Measurements from ENCODE around the gene PPIL1. TPM values are rescaled to one million over a fixed set of nuclear protein-coding genes. Genes with fewer than 3 reads are reported as not detected.

PPIL1 gene
- total and polyA plus RNA-seq, 10 of the 15 experiments (the other 5 are each of a cell fraction or from before 2014, with no cell fraction given) = 39.5 to 95.8 (median 70.5) TPM

- no peak for FAIRE-seq
- no peaks in the 10 kb centered on the region for H3K9me3 ChIP-seq (replicated peaks; ENCODE audit: control insufficient read depth, insufficient read depth, low read length)
- peaks cover 0 to 9% of the 10 kb centered on the region in 2 experiments; a peak in 2 of 4 replicates for H3K27me3 ChIP-seq (replicated peaks in 1 of 2; ENCODE audit: control insufficient read depth in 2 of 2, insufficient read depth in 2 of 2, low read length in 1 of 2)
- POLR2A ChIA-PET = no interaction called here
- no peak overlapping the region for H2AFZ ChIP-seq (ENCODE audit: control insufficient read depth, low read depth, low read length)
- in situ Hi-C loops (cut with MboI) = no loop called here
- DNase-seq (ENCODE audit: low read depth, low spot score) = no peak
- RAD21 ChIA-PET (ENCODE audit: unreplicated experiment) = no interaction called here
- SMC1A ChIA-PET (ENCODE audit: uncharacterized antibody, unreplicated experiment) = no interaction called here
- H3K27ac ChIP-seq (ENCODE audit: control insufficient read depth, insufficient read depth) = no peak overlapping the region
- no peaks in the 10 kb centered on the region for H3K79me2 ChIP-seq (ENCODE audit: control insufficient read depth, insufficient read depth, low read length)
- CTCF ChIA-PET = interaction anchor here (0.7 to 2.1 kb wide), 3 partner anchors 9 to 78 kb away, joined by 3 to 5 read pairs (median 4); partner anchors contain the start of gene C6orf89
- no peaks in the 10 kb centered on the region for H3K36me3 ChIP-seq (ENCODE audit: control insufficient read depth in 2 of 2, insufficient read depth in 2 of 2, low read length in 1 of 2)
- TF ChIP-seq BRCA1 (IDR thresholded peaks at IDR 0.05; ENCODE audit: low read depth, low read length) (no peak), SMARCA5 (IDR thresholded peaks at IDR 0.05) (no peak), MTA3 (IDR thresholded peaks at IDR 0.05; ENCODE audit: borderline replicate concordance, low read length) (no peak), NFYA (IDR thresholded peaks at IDR 0.05; ENCODE audit: borderline replicate concordance, low read depth, low read length) (no peak), LARP7 (IDR thresholded peaks at IDR 0.05) (no peak)
- no TSS peak for BruUV-seq (replicated peaks)
- no peak overlapping the region for H3K4me3 ChIP-seq
- intact Hi-C loops (cut with micrococcal nuclease; ENCODE audit: unreplicated experiment) = no loop called here
- H4K20me1 ChIP-seq (ENCODE audit: control insufficient read depth, insufficient read depth) = no peaks in the 10 kb centered on the region
- ATAC-seq = no peak
- WGBS (ENCODE audit: insufficient coverage, insufficient replicate concordance, low lambda C conversion rate, missing lambda C conversion rate) = 58% methylated on average over 19 of the region's 19 CpGs
- H3K4me2 ChIP-seq (ENCODE audit: control insufficient read depth, insufficient read depth) = no peak overlapping the region
- 0 out of 2 replicates have a peak, but pooled peaks cover 4% of the 10 kb centered on the region for H3K4me1 ChIP-seq (ENCODE audit: control insufficient read depth, insufficient read depth, low read length)
- no peak overlapping the region for H3K9ac ChIP-seq (ENCODE audit: control insufficient read depth, insufficient read depth, low read length)
Measured at GRCh38 chr6:36844232-36845170, 30.1 kb downstream of the PPIL1 start.

GRCh38 chr6:36843170-36843569, 31.4 kb downstream of the PPIL1 start:
- H2AFZ ChIP-seq (ENCODE audit: control insufficient read depth, low read depth, low read length) = no peak overlapping the region
- no peak overlapping the region for H3K4me3 ChIP-seq
- H3K4me2 ChIP-seq (ENCODE audit: control insufficient read depth, insufficient read depth) = no peak overlapping the region
- H3K27me3 ChIP-seq (replicated peaks in 1 of 2; ENCODE audit: control insufficient read depth in 2 of 2, insufficient read depth in 2 of 2, low read length in 1 of 2) = peaks cover 4 to 12% of the 10 kb centered on the region in 2 experiments; a peak in 3 of 4 replicates
- ATAC-seq (no peak), FAIRE-seq (no peak), DNase-seq (ENCODE audit: low read depth, low spot score) (no peak)
- WGBS (ENCODE audit: insufficient coverage, insufficient replicate concordance, low lambda C conversion rate, missing lambda C conversion rate) = 68% methylated on average over 4 of the region's 4 CpGs
- no peaks in the 10 kb centered on the region for H3K36me3 ChIP-seq (ENCODE audit: control insufficient read depth in 2 of 2, insufficient read depth in 2 of 2, low read length in 1 of 2)
- H3K9ac ChIP-seq (ENCODE audit: control insufficient read depth, insufficient read depth, low read length) = no peak overlapping the region
- intact Hi-C loops (cut with micrococcal nuclease; ENCODE audit: unreplicated experiment) = no loop called here
- no peaks in the 10 kb centered on the region for H3K9me3 ChIP-seq (replicated peaks; ENCODE audit: control insufficient read depth, insufficient read depth, low read length)
- no TSS peak for BruUV-seq (replicated peaks)
- ChIA-PET SMC1A (ENCODE audit: uncharacterized antibody, unreplicated experiment) (no interaction called here), POLR2A (no interaction called here), RAD21 (ENCODE audit: unreplicated experiment) (no interaction called here), CTCF (interaction anchor here (1.4 to 2.1 kb wide), 2 partner anchors 10 to 58 kb away, joined by 5 read pairs; no protein-coding TSS in a partner anchor)
- no peaks in the 10 kb centered on the region for H4K20me1 ChIP-seq (ENCODE audit: control insufficient read depth, insufficient read depth)
- in situ Hi-C loops (cut with MboI) = no loop called here
- H3K79me2 ChIP-seq (ENCODE audit: control insufficient read depth, insufficient read depth, low read length) = no peaks in the 10 kb centered on the region
- H3K27ac ChIP-seq (ENCODE audit: control insufficient read depth, insufficient read depth) = no peak overlapping the region
- H3K4me1 ChIP-seq (ENCODE audit: control insufficient read depth, insufficient read depth, low read length) = 0 out of 2 replicates have a peak, but pooled peaks cover 4% of the 10 kb centered on the region
- TF ChIP-seq ASH2L (IDR thresholded peaks at IDR 0.05; ENCODE audit: borderline replicate concordance, low read depth) (no peak), RFX5 (IDR thresholded peaks at IDR 0.05; ENCODE audit: low read depth, low read length) (no peak), NR2C2 (IDR thresholded peaks at IDR 0.05; ENCODE audit: borderline replicate concordance, control insufficient read depth, insufficient read length, low read depth) (no peak), GABPA (IDR thresholded peaks at IDR 0.05; ENCODE audit: low read depth) (no peak), KAT2A (conservative IDR thresholded peaks at IDR 0.05; ENCODE audit: control insufficient read depth, low read depth, low read length) (no peak), RELA (IDR thresholded peaks at IDR 0.05; ENCODE audit: borderline replicate concordance, partially characterized antibody) (no peak), POLR2A (IDR thresholded peaks at IDR 0.05; ENCODE audit: low read depth, low read length) (no peak), SMAD1 (IDR thresholded peaks at IDR 0.05; ENCODE audit: low read depth, partially characterized antibody) (no peak), CHD2 (IDR thresholded peaks at IDR 0.05; ENCODE audit: borderline replicate concordance, low read depth, low read length) (no peak), CTCF (IDR thresholded peaks at IDR 0.05 in 2 of 3, conservative IDR thresholded peaks at IDR 0.05 in 1 of 3; ENCODE audit: control insufficient read depth in 2 of 3, extremely low read depth in 1 of 3, insufficient read depth in 1 of 3, low read depth in 3 of 3, low read length in 3 of 3) (no peak), NR2C1 (IDR thresholded peaks at IDR 0.05) (no peak), JUND (IDR thresholded peaks at IDR 0.05; ENCODE audit: low read depth, low read length) (no peak)

Data from GM12878 (cell line).